GM10847 (cell line): ENCODE results near the gene TMEM40.

Experiments used
- POLR2A ChIP-seq: IDR thresholded peaks from 2 replicates; pipeline ENCODE4 v1.6.1; 2011; ENCODE audit not compliant: insufficient read length; ENCODE audit errors: extremely low read depth

Gene TMEM40

DNA sequence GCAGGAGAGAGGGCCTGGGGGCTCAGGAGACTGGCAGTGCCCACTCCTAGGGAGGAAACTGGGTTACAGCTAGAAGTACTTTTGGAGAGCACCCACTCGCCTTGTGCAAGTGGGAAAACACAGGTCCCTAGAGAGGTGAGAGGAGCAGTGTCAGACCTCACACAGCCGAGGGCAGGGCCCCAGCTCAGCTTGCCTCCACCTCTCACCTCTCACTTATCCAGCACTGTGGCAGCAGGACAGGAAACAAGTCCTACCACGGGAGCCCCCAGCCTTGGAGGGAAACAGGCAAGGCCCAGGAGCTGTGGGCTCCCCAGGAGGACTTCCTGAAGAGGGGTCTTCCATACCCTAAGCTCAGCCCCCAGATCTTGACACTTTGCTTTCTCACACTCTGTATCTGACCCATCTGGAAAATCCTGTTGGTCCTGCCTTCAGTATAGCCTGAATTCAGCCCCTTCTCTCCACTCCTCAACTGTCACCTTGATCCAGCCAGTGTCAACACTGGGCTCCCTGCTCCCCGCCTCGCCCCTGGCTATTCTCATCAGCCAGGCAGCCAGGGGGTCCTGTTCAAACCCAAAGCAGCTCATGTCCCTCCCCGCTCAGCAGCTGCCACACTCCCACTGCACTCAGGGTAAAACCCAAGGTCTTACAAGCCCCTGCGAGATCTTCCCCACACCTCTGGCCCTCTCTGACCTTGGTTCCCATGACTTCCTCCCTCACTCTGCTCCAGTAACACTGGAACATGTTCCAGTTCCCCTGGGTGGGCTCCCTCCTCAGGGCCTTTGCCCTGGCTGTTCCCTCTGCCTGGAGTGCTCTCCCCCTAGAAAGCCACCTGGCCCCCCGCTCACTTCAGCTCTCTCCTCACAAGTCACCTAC is 870 bp upstream of the TMEM40 start:
- no peak for TF ChIP-seq POLR2A

DNA sequence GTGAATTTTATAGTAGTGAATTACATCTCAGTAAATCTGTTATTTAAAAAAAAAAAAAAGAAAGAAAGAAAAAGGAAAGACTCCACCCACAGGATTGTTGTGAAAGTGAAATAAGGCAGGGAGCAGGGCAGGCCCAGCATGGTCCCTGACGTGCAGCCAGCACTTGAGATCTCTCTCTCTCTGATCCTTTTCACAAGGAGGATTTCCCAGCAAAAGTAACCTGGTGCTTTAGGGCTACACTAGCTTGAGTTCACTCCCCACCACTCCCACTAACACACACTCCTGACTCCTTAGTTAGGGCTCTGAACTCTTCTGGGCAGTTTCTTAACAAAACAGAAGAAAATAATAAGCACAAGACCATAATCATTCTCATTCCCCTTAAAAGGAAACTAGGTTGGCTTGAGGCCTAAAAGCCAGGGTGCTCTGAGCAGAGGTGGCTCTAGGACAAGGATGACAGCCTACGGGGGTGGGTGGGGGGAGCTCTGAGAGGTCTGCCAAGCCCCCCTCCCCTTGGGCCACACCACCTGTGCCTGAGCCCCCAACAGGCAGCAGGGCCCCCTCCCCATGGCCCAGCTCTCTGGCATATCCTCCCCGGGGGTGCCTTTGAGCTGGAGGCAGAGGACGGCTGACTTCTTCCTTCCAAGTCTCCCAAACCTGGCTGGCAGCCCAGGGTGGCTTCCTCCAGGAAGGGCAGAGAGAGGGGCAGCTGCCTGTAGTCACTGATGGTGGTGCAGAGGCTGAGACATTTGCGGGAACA is 856 bp downstream of the TMEM40 start:
- no peak for TF ChIP-seq POLR2A

DNA sequence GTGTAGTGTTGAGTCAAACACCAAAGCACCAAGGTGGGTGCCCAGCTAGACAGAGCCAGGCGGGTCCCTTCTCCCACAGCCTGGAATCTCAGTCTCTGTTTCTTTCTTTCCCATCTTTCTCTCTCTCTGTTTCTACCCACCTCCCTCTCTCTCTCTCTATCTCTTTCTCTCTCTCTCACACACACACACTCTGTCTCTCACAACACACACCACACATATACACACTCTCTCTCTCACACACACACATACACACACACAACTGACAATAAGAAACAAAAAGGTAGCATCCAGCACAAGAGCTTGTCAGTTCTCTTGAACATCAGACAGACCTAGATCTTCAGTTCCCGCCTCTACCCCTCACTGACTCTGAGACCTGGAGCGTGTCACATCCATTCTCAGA is 2.4 kb downstream of the TMEM40 start:
- TF ChIP-seq POLR2A = no peak

- no peak for TF ChIP-seq POLR2A
These were observed 2.9 kb downstream of the TMEM40 start for GRCh38 chr3:12756175-12756574.

GRCh38 chr3:12755754-12756153 is 3.3 kb downstream of the TMEM40 start:
- TF ChIP-seq POLR2A = no peak

DNA sequence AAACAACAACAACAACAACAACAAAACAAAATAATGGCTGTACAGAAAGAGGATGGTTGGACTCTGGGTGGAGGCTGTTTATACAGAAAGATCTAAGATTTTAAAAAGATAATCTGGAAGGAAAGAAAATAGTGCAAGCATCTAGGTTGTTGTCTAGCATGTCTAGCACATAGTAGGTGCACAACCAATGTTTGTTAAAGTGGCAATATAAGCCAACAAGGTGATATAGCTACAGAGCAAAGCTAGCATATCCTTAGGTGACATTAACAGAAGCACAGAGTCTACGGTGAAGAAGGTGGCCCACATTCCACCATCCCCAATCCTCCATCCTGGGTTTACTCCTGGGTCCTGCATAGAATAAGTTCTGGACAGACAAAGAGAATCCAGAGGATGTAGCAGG is 4.7 kb downstream of the TMEM40 start:
- no peak for TF ChIP-seq POLR2A

DNA sequence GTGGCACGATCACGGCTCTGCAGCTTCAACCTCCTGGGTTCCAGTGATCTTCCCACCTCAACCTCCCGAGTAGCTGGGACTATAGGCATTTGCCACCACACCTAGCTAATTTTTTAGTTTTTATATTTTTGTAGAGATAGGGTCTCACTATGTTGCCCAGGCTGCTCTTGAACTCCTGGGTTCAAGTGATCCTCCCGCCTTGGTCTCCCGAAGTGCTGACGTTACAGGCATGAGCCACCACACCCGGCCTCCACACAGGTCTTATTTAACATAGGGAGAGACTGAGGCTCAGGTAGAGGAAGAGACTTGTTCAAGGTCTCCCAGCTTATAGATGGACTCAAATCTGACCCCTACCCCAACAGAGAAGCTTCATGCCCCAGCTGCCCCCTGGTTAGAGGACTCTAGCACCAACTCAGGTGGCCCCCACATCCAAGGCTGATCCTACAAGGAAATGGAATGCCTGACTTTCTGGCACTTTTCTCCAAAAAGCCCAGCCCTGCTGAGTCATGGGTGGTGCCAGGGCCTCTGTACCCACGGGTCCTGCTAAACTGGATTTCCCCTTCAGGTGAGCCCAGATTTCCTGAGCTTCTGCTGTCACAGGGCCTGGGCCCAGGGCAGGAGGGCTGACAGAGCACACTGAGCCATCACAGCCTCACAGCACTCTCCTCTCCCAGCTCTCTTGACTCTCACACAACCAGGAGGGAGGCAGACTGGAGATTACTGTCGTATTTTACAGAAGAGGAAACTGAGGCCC is 5.6 kb downstream of the TMEM40 start:
- no peak for TF ChIP-seq POLR2A

- no peak for TF ChIP-seq POLR2A
These were observed 6.2 kb downstream of the TMEM40 start for GRCh38 chr3:12752809-12753208.

DNA sequence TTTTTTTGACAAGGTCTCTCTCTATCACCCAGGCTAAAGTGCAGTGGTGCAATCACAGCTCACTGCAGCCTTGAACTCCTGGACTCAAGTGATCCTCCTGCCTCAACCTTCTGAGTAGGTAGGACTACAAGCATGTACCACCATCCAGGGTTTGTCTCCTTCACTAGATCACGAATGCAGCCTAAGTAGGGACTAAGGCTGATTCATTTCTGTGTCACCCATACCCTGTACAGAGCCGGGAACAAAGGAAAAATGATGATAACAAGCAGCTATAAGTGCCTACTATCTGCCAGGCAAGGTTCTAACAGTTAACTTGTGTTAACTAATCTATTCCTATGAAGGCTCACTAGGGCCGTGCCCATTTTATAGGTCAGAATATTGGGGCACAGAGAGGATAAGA is 7.0 kb downstream of the TMEM40 start:
- no peak for TF ChIP-seq POLR2A

DNA sequence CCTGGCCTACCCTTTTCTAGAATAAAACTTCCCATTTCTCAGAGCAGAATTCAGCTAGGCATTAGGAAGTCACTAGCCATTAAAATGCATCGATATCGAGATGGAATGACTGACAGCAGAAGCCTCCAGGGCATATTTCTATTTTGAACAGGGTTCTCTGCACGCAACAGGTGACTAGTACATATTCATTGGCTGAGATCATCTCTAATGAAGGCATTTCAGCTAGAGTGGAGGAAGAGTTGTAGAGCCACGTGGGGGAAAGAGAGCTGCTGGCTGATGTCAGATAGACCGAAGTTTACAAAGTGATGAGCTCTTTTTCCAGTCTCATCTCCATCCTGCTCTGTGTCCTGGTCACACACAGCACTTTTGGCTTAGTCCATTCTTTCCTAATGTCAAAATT is 7.5 kb downstream of the TMEM40 start:
- TF ChIP-seq POLR2A = no peak

- TF ChIP-seq POLR2A = no peak
These were observed 8.4 kb downstream of the TMEM40 start for GRCh38 chr3:12750658-12751071.

DNA sequence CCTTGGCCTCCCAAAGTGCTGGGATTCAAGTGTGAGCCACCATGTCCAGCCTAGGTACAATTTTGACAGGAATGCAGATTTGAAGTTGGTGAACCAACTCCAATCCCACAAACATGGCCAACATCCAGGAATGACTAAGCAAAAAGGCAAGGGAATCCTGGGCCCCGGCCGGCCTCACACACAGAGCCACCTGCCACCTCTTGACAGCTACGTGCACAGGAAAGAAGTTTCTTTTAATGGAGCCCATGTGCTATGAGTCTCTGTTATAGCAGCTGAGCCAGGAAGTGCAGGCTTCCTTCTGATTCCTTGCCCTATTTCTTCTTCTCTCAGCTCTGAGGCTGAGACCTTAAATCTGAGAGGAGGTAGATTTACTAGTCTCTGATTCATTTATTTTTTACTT is 8.8 kb downstream of the TMEM40 start:
- TF ChIP-seq POLR2A = no peak

- TF ChIP-seq POLR2A = no peak
These were observed 10.6 kb downstream of the TMEM40 start for GRCh38 chr3:12748477-12748876.

DNA sequence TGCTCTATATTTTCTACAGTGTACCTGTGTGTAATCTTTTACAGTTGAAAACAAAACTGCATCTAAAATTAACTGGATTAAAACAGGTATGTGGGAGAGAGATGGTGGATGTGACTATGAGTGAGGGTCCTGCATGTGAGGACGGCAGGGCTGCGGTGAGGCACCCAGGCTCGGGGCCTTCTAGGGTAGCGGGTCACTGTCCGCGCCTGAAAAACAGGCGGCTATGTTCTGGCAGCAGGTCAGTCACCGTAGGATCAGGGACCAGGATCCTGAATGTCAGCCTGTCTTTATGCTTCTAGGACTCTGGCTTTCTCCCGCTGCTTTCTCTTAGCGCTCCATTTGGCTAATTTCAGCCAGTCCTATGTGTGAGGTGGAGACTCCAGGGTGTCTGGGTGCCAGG is 12.6 kb downstream of the TMEM40 start:
- TF ChIP-seq POLR2A = no peak

- no peak for TF ChIP-seq POLR2A
These were observed 14.7 kb downstream of the TMEM40 start for GRCh38 chr3:12744326-12744725.

GRCh38 chr3:12743583-12743982 is 15.5 kb downstream of the TMEM40 start:
- no peak for TF ChIP-seq POLR2A
